Liver (tissue), 3 donors: ENCODE data around the gene PREX1.
A peak's percentile ranks its signal among the peaks of the same experiment; 100 is the strongest.

Experiments
- CTCF ChIP-seq: fragments of 150-350 bp; IDR thresholded peaks from 2 replicates; pipeline ENCODE4 v1.5.1; 2017; ENCODE audit warnings: improper control_type of control experiment, low read depth, low read length; ENCODE audit not compliant: missing input control
- HNF4G ChIP-seq: IDR thresholded peaks from 2 replicates; pipeline ENCODE4 v1.6.1; 2016; ENCODE audit warnings: antibody characterized with exemption
- JUND ChIP-seq, 2 donors: IDR thresholded peaks; 2 replicates each; pipeline ENCODE4 v1.6.1; 2016; ENCODE audit warnings: antibody characterized with exemption in 2 of 2
- REST ChIP-seq: IDR thresholded peaks from 2 replicates; pipeline ENCODE4 v1.6.1; 2016; ENCODE audit warnings: antibody characterized with exemption, mild to moderate bottlenecking
- SP1 ChIP-seq: IDR thresholded peaks from 2 replicates; pipeline ENCODE4 v1.6.1; 2018; ENCODE audit warnings: antibody characterized with exemption, mild to moderate bottlenecking
- TAF1 ChIP-seq: conservative IDR thresholded peaks from 2 replicates; pipeline ENCODE4 v1.6.1; 2016; ENCODE audit warnings: antibody characterized with exemption, mild to moderate bottlenecking
- YY1 ChIP-seq: IDR thresholded peaks from 2 replicates; pipeline ENCODE4 v1.6.1; 2016; ENCODE audit warnings: antibody characterized with exemption, mild to moderate bottlenecking
- TF ChIP-seq, protein P1 (sequence below): IDR thresholded peaks from 2 replicates; pipeline ENCODE4 v1.6.1; 2016; ENCODE audit warnings: antibody characterized with exemption
- donor health status: healthy.
- donor health status: healthy.

DNA sequence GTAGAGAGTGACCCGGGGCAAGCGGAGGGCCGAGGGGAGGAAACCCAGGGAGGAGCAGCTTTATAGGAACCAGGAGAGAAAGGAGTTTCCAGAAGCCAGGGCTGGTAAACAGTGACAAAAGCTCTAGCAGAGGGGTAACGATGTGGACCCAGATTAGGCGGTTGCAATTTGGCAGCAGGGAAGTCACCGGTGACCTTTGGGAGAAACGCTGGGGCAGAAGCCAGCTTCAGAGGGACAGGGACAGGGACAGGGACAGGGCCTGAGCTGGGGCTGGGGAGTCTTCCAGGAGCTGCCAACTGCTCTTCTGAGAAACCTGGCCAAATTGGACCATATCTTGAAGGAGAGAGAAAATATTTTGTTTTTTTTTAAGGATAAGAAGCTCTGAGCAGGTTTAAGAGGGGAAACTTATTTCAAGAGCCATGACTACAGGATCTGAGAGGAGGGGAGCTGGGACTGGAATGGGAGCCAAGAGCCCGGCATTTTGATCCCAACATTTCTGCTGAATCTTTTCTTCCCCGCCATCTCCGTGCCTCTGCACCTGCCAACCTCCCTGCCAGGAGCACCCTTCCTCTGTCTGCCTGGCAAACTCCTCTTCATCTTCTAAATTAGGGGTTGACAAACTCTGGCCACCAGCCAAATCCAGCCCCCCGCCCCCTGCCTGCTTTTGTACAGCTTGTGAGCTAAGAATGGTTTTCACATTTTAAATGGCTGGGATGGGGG is 22.6 kb upstream of the PREX1 start:
- TF ChIP-seq CTCF (no peak), SP1 (peak; percentile 84), REST (peak; percentile 25), JUND (IDR thresholded peaks at IDR 0.05) (no peak), YY1 (peak; percentile 51), TAF1 (no peak), HNF4G (no peak)
- TF ChIP-seq, protein P1, sequence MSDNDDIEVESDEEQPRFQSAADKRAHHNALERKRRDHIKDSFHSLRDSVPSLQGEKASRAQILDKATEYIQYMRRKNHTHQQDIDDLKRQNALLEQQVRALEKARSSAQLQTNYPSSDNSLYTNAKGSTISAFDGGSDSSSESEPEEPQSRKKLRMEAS = no peak
